Measurements from ENCODE around the gene RPS28.
"Not testable (repeated sequence)": the region's sequence is repeated elsewhere in the genome, so short reads cannot be mapped to it uniquely, and the experiment has no call there.

- not testable (repeated sequence) for TF ChIP-seq CTCF (IDR thresholded peaks at IDR 0.05 in 8 of 11, conservative IDR thresholded peaks at IDR 0.05 in 3 of 11); POLR2AphosphoS5 (IDR thresholded peaks at IDR 0.05); POLR2A (IDR thresholded peaks at IDR 0.05)
Observed at GRCh38 chr19:8276508-8276907, 44.8 kb upstream of the RPS28 start.

Data from spleen (tissue), 7 donors.